GM06990 (cell line): ENCODE results near the gene NAPSA.
"Not testable (repeated sequence)": the region's sequence is repeated elsewhere in the genome, so short reads cannot be mapped to it uniquely, and the experiment has no call there.

Experiments used
- DNase-seq: peaks from one replicate; pipeline ENCODE4 v3.0.0-alpha.2; 2011; ENCODE audit not compliant: insufficient read length; ENCODE audit errors: extremely low read depth
- H3K27me3 ChIP-seq: replicated peaks from 2 replicates; pipeline ENCODE4 v1.6.0; 2011; ENCODE audit warnings: low read length; ENCODE audit not compliant: control insufficient read depth, insufficient read depth
- H3K36me3 ChIP-seq: 2 replicates; pipeline ENCODE4 v1.5.1; 2011; ENCODE audit warnings: low read length; ENCODE audit not compliant: control insufficient read depth, insufficient read depth
- H3K4me3 ChIP-seq: replicated peaks from 2 replicates; pipeline ENCODE4 v1.5.1; 2011; ENCODE audit warnings: low read depth, mild to moderate bottlenecking, control low read depth, low read length
- CTCF ChIP-seq: IDR thresholded peaks from 2 replicates; pipeline ENCODE4 v1.5.1; 2011; ENCODE audit warnings: low read length, control low read depth, mild to moderate bottlenecking, inconsistent platforms; ENCODE audit not compliant: insufficient read depth, poor library complexity, severe bottlenecking

NAPSA gene

DNA sequence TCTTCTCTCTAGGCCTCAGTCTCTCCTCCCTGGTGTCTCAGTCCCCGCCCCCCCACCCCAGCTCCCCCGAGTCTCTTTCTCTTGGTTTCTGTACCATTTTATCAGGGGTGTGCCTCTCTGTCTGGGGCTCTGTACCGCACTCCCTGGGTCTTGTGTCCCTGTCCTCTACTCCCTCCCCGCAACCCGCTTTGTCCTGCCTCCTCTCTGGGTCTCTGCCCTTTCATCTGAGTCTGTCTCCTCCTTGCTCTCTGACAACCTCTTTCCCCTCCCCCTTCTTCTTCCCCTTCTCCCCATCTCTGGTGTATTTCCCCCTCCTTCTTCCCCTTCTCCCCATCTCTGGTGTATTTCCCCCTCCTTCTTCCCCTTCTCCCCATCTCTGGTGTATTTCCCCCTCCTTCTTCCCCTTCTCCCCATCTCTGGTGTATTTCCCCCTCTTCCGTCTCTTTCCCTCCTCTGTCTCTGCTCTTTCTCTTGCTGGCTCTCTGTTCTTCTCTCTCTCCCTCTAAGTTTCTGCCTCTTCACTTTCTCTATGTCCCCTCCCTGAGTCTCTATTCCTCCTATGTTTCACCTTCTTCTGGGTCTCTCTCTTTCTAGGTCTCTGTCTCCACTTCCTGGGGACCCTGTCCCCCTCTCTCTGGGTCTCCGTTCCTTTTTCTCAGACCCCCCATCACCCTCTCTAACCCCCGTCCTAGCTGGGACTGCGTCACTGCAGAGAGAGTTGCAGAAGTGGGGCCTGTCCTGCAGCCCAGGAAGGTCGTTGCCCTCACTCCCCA lies 34.0 kb downstream of the NAPSA start:
- H3K27me3 ChIP-seq, result no peaks in the 10 kb centered on the region; the same call in 1 of the 2 replicates
- H3K4me3 ChIP-seq, result peak overlapping the region; percentile 67
- no peak for TF ChIP-seq CTCF
- peaks cover 8% of the 10 kb centered on the region for H3K36me3 ChIP-seq
- DNase-seq, result no peak

- H3K27me3 ChIP-seq, result no peaks in the 10 kb centered on the region; the same call in 1 of the 2 replicates
- peak; percentile 92 for DNase-seq
- TF ChIP-seq CTCF, result no peak
- peaks cover 7% of the 10 kb centered on the region for H3K36me3 ChIP-seq
- peak overlapping the region; percentile 67 for H3K4me3 ChIP-seq
Measured at GRCh38 chr19:50330365-50331078, 34.9 kb downstream of the NAPSA start.

GRCh38 chr19:50329926-50330294 lies 35.5 kb downstream of the NAPSA start:
- H3K27me3 ChIP-seq, H3K36me3 ChIP-seq, DNase-seq: not testable (repeated sequence)
- peak overlapping the region; percentile 67 for H3K4me3 ChIP-seq

DNA sequence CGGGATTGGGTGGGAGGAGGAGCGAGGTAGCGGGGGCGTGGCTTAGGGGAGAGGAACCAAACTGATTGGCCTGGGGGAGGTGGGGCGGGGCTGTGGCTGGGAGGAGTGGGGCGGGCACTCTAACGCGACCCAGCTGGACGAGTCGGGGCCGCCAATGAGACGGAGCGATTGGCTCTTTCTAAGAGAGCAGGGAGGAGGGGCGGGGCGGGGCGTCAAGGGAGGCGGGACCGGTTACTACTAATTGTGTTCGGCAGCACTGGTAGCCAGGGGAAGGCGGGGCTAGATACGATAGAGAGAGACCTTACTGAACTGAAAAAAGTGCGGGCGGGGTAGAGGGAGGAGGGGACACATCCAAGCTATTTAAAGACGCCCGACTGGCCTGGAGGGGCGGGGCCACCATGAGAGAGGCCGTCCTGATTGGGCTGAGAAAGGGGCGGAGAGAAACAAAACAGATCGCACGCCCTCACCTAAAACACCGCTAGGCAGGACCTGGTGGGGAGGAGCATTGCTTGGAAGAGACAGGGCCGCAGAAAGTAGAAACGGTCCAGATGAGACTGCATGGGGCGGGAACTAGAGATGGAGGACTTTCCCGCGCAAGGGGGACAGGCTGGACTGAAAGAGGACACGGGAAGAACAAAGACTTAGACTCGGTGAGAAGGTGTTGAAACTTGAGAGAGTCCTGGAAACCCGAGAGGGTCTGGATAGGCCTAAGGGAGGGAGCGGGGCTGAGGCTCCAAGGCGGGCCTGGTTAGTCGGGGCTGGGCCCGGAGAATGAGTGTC lies 36.1 kb downstream of the NAPSA start, which contains the start of gene KCNC3:
Gene KCNC3, minus strand, starts transcription at position 232 of the 780 bp plus-strand sequence. CDS start 295 bp downstream, outside the sequence.
- DNase-seq, result peak; percentile 99
- Histone ChIP-seq H3K4me3 (peak within 1 kb of the TSS; percentile 67), H3K27me3 (no peaks in the 10 kb centered on the region; the same call in 1 of the 2 replicates), H3K36me3 (peaks cover 2% of the 10 kb centered on the region; the same call in 1 of the 2 replicates)
- no peak for TF ChIP-seq CTCF

- Histone ChIP-seq H3K4me3 (no peak overlapping the region; the same call in 1 of the 2 replicates), H3K36me3 (no peaks in the 10 kb centered on the region), H3K27me3 (no peaks in the 10 kb centered on the region; the same call in 1 of the 2 replicates)
- no peak for DNase-seq
- TF ChIP-seq CTCF, result no peak
Measured at GRCh38 chr19:50328873-50329145, 36.6 kb downstream of the NAPSA start.
